Upper lobe of right lung (tissue), 1 donor: ENCODE measurements around the gene TNFRSF6B. TPM values are rescaled to one million over a fixed set of nuclear protein-coding genes. Genes with fewer than 3 reads are reported as not detected.
"Not testable (repeated sequence)": the region's sequence is repeated elsewhere in the genome, so short reads cannot be mapped to it uniquely, and the experiment has no call there.

Experiments used
- ATAC-seq: fragments of 200-7000 bp; cut with Tn5 transposase; one replicate; pipeline ENCODE4 v1.9.1; 2020; ENCODE audit warnings: mild to moderate bottlenecking, moderate library complexity
- DNase-seq: peaks from one replicate; pipeline ENCODE4 v3.0.0-alpha.2; 2020
- H3K27ac ChIP-seq: fragments of 200-600 bp; one replicate; pipeline ENCODE4 v1.8.0; 2022
- H3K27me3 ChIP-seq: fragments of 200-600 bp; one replicate; pipeline ENCODE4 v1.8.0; 2022; ENCODE audit warnings: mild to moderate bottlenecking
- H3K36me3 ChIP-seq: fragments of 200-600 bp; one replicate; pipeline ENCODE4 v1.8.0; 2022
- H3K4me1 ChIP-seq: fragments of 200-600 bp; one replicate; pipeline ENCODE4 v1.8.0; 2022
- H3K4me3 ChIP-seq: fragments of 200-600 bp; one replicate; pipeline ENCODE4 v1.8.0; 2022; ENCODE audit warnings: mild to moderate bottlenecking
- H3K9me3 ChIP-seq: fragments of 200-600 bp; one replicate; pipeline ENCODE4 v1.8.0; 2022
- intact Hi-C: fragments of 100-400 bp; cut with DNase I; formaldehyde crosslinking; loops from one replicate; pipeline ENCODE4 v1.11.0; 2022
- total RNA-seq: library from RNA; stranded (reverse); fragmentation: NEBNext Ultra II Directional; extraction: Animal tissue kit (Norgen Biotek cat#: 25700); gene quantifications from one replicate; pipeline ENCODE4 v1.2.1, GENCODE V29; 2021
- TF ChIP-seq, protein P1 (sequence below): fragments of 200-600 bp; IDR thresholded peaks from one replicate; pipeline ENCODE4 v1.8.0; 2022; ENCODE audit warnings: antibody characterized with exemption
- donor health status: DM: no; HTN: yes; CAD: no; lungs with severe emphysema.

The TNFRSF6B gene
- total RNA-seq, 1 donor from 2014 or later = 14.4 TPM

DNA sequence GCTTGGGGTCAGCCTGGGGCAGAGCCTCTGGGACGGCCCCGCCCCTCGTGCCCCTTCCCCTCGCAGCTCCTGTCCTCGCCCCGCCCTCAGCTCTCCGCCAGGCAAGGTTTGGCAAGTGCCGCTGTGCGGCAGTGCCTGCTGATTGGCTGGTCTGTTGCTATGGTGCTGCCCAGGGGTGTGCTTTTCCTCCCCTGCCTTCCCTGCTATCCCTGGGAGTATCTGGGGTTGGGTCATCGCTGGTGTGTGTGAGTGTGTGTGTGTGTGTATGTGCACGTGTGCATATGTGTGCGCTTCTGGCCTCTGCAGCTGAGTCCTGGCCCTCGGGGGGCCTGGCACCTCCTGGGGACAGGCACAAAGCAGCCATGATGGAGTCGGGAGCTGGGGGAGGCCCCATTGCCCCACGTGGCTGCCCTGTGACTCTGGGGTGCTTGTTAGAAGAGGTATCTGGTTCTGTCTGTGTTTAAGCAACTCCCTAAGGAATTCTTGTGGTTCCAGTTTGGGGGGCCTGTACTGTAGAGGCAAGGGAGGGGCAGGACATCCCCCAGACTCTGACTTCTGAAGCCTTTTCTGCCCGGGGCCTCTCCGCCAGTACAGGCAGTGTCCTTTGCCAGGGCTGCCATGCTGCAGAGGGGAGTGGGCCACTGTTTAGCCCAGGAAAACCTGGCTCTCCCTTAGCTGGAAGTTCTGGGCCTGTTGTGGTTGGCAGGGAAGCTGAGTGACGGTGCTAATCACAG is 31.4 kb upstream of the TNFRSF6B start:
- H3K36me3 ChIP-seq = peaks cover 49% of the 10 kb centered on the region
- H3K9me3 ChIP-seq = no peaks in the 10 kb centered on the region
- no peaks in the 10 kb centered on the region for H3K27me3 ChIP-seq
- ATAC-seq (no peak), DNase-seq (no peak)
- H3K4me1 ChIP-seq = no peaks in the 10 kb centered on the region
- H3K4me3 ChIP-seq = no peak overlapping the region
- intact Hi-C loops = no loop called here
- TF ChIP-seq, protein P1, sequence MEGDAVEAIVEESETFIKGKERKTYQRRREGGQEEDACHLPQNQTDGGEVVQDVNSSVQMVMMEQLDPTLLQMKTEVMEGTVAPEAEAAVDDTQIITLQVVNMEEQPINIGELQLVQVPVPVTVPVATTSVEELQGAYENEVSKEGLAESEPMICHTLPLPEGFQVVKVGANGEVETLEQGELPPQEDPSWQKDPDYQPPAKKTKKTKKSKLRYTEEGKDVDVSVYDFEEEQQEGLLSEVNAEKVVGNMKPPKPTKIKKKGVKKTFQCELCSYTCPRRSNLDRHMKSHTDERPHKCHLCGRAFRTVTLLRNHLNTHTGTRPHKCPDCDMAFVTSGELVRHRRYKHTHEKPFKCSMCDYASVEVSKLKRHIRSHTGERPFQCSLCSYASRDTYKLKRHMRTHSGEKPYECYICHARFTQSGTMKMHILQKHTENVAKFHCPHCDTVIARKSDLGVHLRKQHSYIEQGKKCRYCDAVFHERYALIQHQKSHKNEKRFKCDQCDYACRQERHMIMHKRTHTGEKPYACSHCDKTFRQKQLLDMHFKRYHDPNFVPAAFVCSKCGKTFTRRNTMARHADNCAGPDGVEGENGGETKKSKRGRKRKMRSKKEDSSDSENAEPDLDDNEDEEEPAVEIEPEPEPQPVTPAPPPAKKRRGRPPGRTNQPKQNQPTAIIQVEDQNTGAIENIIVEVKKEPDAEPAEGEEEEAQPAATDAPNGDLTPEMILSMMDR = no peak
- H3K27ac ChIP-seq = no peak overlapping the region

DNA sequence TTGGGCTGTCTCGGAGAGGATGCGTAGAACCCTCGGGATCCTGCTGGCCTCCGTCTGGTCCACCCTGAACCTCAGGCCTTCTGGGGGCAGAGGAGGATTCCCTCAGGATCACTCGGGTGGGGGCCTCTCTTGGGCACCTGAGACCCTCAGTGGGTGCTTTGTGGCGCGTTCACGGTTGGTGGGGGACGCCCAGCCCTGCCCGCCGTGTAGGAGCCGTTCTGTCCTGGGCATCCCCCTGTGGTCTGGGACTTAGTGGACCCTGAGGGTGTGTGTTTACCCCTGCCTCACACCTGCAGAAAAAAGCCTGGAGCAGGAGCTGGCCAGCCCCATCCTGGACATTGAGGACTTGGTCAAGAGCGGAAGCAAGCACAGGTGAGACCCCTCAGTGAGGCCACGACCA is 30.7 kb upstream of the TNFRSF6B start:
- DNase-seq (no peak), ATAC-seq (no peak)
- H3K27me3 ChIP-seq = no peaks in the 10 kb centered on the region
- H3K27ac ChIP-seq = no peak overlapping the region
- intact Hi-C loops = no loop called here
- no peak overlapping the region for H3K4me3 ChIP-seq
- H3K9me3 ChIP-seq = no peaks in the 10 kb centered on the region
- TF ChIP-seq, protein P1 = no peak
- H3K4me1 ChIP-seq = no peaks in the 10 kb centered on the region
- H3K36me3 ChIP-seq = peaks cover 49% of the 10 kb centered on the region

DNA sequence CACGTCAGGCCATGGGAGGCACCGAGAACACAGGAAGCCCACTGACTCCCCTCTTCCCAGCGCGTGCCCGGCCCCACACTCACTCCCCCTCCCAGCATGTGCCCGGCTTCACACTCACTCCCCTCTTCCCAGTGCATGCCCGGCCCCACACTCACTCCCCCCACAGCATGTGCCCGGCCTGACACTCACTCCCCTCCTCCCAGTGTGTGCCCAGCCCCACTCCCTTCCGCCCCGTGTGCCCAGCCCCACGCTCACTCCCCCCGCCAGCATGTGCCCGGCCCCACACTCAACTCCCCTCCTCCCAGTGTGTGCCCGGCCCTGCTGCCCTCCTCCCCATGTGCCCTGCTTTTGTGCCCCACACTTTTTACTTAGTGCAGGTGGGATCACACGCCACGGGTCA is 28.6 kb upstream of the TNFRSF6B start:
- Histone ChIP-seq H3K9me3 (no peaks in the 10 kb centered on the region), H3K27ac (no peak overlapping the region), H3K36me3 (peaks cover 35% of the 10 kb centered on the region), H3K27me3 (no peaks in the 10 kb centered on the region), H3K4me3 (no peak overlapping the region), H3K4me1 (no peaks in the 10 kb centered on the region)
- ATAC-seq (no peak), DNase-seq (no peak)
- intact Hi-C loops = no loop called here
- TF ChIP-seq, protein P1 = no peak

DNA sequence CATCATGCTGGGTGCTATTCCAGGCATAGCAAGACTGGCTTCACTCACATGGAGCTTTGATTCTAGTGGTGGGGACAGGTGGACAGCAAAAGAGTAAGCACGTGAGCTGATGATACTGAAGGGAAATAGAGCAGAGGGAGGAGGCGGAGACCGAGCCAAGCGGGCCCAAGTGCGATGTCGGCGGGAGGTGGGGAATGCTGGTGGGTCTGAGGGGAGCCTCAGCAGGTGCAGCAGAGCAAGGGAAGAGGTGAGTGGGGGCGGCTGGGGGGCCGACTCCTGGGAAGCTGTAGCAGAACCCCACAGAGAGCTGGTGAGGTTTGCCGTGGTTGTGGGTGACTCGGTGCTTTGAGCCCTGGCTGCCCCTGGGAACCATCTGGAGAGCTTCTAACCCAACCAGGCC is 28.1 kb upstream of the TNFRSF6B start:
- H3K27ac ChIP-seq = no peak overlapping the region
- intact Hi-C loops = no loop called here
- no peak for DNase-seq
- no peak for ATAC-seq
- H3K36me3 ChIP-seq = peaks cover 30% of the 10 kb centered on the region
- TF ChIP-seq, protein P1 = no peak
- H3K9me3 ChIP-seq = no peaks in the 10 kb centered on the region
- H3K4me3 ChIP-seq = no peak overlapping the region
- no peaks in the 10 kb centered on the region for H3K27me3 ChIP-seq
- H3K4me1 ChIP-seq = no peaks in the 10 kb centered on the region

DNA sequence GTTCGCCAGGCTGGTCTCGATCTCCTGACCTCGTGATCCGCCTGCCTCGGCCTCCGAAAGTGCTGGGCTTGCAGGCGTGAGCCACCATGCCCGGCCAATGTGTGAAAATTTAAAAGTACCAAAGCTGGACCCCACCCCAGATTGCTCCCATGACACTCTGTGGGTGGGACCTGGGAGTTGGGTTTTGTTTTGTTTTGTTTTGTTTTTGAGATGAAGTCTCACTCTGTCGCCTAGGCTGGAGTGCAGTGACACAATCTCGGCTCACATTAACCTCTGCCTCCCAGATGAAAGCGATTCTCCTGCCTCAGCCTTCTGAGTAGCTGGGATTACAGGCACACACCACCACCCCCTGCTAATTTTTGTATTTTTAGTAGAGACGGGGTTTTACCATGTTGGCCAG is 24.8 kb upstream of the TNFRSF6B start:
- H3K4me3 ChIP-seq, DNase-seq, H3K9me3 ChIP-seq, intact Hi-C loops, H3K27ac ChIP-seq, ATAC-seq, H3K4me1 ChIP-seq, H3K27me3 ChIP-seq: not testable (repeated sequence)
- H3K36me3 ChIP-seq = peaks cover 44% of the 10 kb centered on the region

DNA sequence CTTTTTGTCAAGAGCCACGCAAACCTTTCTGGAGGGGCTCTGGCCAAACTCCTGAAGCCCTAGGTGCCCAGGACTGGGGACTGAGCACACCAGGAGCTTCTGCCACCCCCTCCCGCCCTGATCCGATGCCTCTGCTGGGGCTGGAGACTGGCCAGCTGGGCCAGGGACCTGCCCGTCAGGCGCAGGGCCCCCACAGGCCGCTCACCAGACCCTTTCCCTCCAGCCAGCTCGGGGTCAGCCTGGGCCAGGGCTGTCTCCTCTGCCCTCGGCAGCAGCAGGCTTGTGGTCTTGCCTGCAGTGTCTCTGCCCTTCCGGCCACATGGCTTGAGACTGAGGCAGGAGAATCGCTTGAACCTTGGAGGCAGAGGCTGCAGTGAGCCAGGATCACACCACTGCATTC is 23.8 kb upstream of the TNFRSF6B start:
- H3K9me3 ChIP-seq = no peaks in the 10 kb centered on the region
- H3K36me3 ChIP-seq = peaks cover 39% of the 10 kb centered on the region
- H3K4me1 ChIP-seq = no peaks in the 10 kb centered on the region
- no peak overlapping the region for H3K27ac ChIP-seq
- ATAC-seq = no peak
- intact Hi-C loops = no loop called here
- H3K27me3 ChIP-seq = no peaks in the 10 kb centered on the region
- TF ChIP-seq, protein P1 = no peak
- H3K4me3 ChIP-seq = no peak overlapping the region
- DNase-seq = no peak
